GM13977 (cell line): Measurements from ENCODE around the gene BABAM2.

Experiments
- DNase-seq: peaks from one replicate; pipeline ENCODE4 v3.0.0; 2012; ENCODE audit warnings: low spot score
- CTCF ChIP-seq: IDR thresholded peaks from 2 replicates; pipeline ENCODE4 v1.5.1; 2012; ENCODE audit warnings: mild to moderate bottlenecking, control low read depth; ENCODE audit not compliant: insufficient read depth; ENCODE audit errors: extremely low read depth, missing control alignments
- in situ Hi-C: fragments of 300-500 bp; cut with MboI; formaldehyde crosslinking; loops from one replicate; pipeline ENCODE4 v1.12.0; 2022; ENCODE audit warnings: low sequenced_read_pairs, low pct_unique_long_range_greater_than_20kb, mixed read lengths, inconsistent platforms; ENCODE audit not compliant: unreplicated experiment

The BABAM2 gene

GRCh38 chr2:27852691-27853090 lies 37.8 kb upstream of the BABAM2 start:
- in situ Hi-C loops: no loop called here
- no peak for TF ChIP-seq CTCF
- DNase-seq: no peak

- no peak for DNase-seq
- in situ Hi-C loops: no loop called here
- no peak for TF ChIP-seq CTCF
These were observed 36.2 kb upstream of the BABAM2 start for GRCh38 chr2:27854229-27854862.

GRCh38 chr2:27855476-27855875 lies 35.1 kb upstream of the BABAM2 start:
- in situ Hi-C loops: no loop called here
- TF ChIP-seq CTCF: no peak
- DNase-seq: no peak

GRCh38 chr2:27856386-27856785 lies 34.1 kb upstream of the BABAM2 start:
- in situ Hi-C loops: no loop called here
- no peak for DNase-seq
- no peak for TF ChIP-seq CTCF

- no peak for TF ChIP-seq CTCF
- in situ Hi-C loops: no loop called here
- DNase-seq: no peak
These were observed 33.6 kb upstream of the BABAM2 start for GRCh38 chr2:27856956-27857355.

GRCh38 chr2:27857417-27858172 lies 32.9 kb upstream of the BABAM2 start:
- in situ Hi-C loops: no loop called here
- no peak for TF ChIP-seq CTCF
- no peak for DNase-seq
